GM23338 (cell line): ENCODE measurements around the gene DNAJB8. TPM values are rescaled to one million over a fixed set of nuclear protein-coding genes. Genes with fewer than 3 reads are reported as not detected.

Experiments used
- ATAC-seq: fragments of 200-7000 bp; cut with Tn5 transposase; 3 replicates; pipeline ENCODE4 v1.9.1; 2020
- DNase-seq: peaks from one replicate; pipeline ENCODE4 v3.0.0-alpha.2; 2015; ENCODE audit warnings: low spot score
- H2AFZ ChIP-seq: fragments of 200-600 bp; sonication (generic); 2 replicates; pipeline ENCODE4 v1.8.0; 2016; ENCODE audit warnings: antibody characterized with exemption, mild to moderate bottlenecking, moderate library complexity
- H3F3A ChIP-seq: fragments of 200-600 bp; sonication (generic); replicated peaks from 2 replicates; pipeline ENCODE4 v1.8.0; 2017; ENCODE audit warnings: antibody characterized with exemption, mixed run types, low read depth
- H3K27ac ChIP-seq: fragments of 200-600 bp; sonication (generic); 2 replicates; pipeline ENCODE4 v1.6.1; 2016; ENCODE audit warnings: low read depth
- H3K27me3 ChIP-seq: fragments of 200-600 bp; sonication (generic); 2 replicates; pipeline ENCODE4 v1.8.0; 2016; ENCODE audit warnings: mild to moderate bottlenecking, mixed run types, moderate library complexity; ENCODE audit not compliant: insufficient read depth
- H3K36me3 ChIP-seq: fragments of 200-600 bp; sonication (generic); 2 replicates; pipeline ENCODE4 v1.8.0; 2016; ENCODE audit warnings: mild to moderate bottlenecking; ENCODE audit not compliant: insufficient read depth
- H3K4me1 ChIP-seq: fragments of 200-600 bp; sonication (generic); 2 replicates; pipeline ENCODE4 v1.8.0; 2016; ENCODE audit warnings: mild to moderate bottlenecking, moderate library complexity; ENCODE audit not compliant: insufficient read depth
- H3K4me2 ChIP-seq: fragments of 200-600 bp; sonication (generic); 2 replicates; pipeline ENCODE4 v1.7.1; 2017; ENCODE audit warnings: mixed run types
- H3K4me3 ChIP-seq: fragments of 200-600 bp; sonication (generic); 2 replicates; pipeline ENCODE4 v1.6.1; 2016; ENCODE audit warnings: mixed run types
- H3K79me2 ChIP-seq: fragments of 200-600 bp; sonication (generic); replicated peaks from 2 replicates; pipeline ENCODE4 v1.8.0; 2017; ENCODE audit warnings: mild to moderate bottlenecking; ENCODE audit not compliant: insufficient read depth
- H3K9me2 ChIP-seq: fragments of 200-600 bp; sonication (generic); 2 replicates; pipeline ENCODE4 v1.8.0; 2017; ENCODE audit not compliant: insufficient read depth
- H4K20me1 ChIP-seq: fragments of 200-600 bp; sonication (generic); replicated peaks from 2 replicates; pipeline ENCODE4 v1.8.0; 2017; ENCODE audit warnings: mild to moderate bottlenecking; ENCODE audit not compliant: insufficient read depth
- H3K27ac Mint-ChIP-seq: 2 replicates; pipeline ENCODE4 v1.8.0; 2020; ENCODE audit warnings: inconsistent platforms, mild to moderate bottlenecking, moderate library complexity, mixed read lengths
- H3K27me3 Mint-ChIP-seq: 3 replicates; pipeline ENCODE4 v1.8.0; 2022; ENCODE audit warnings: low read depth, mild to moderate bottlenecking, moderate library complexity, mixed read lengths, inconsistent platforms; ENCODE audit not compliant: insufficient read depth, poor library complexity
- H3K36me3 Mint-ChIP-seq: 3 replicates; pipeline ENCODE4 v1.8.0; 2021; ENCODE audit warnings: low read depth, mild to moderate bottlenecking, inconsistent platforms, moderate library complexity, mixed read lengths
- H3K4me1 Mint-ChIP-seq: 3 replicates; pipeline ENCODE4 v1.8.0; 2020; ENCODE audit warnings: mild to moderate bottlenecking, inconsistent platforms, mixed read lengths
- H3K4me3 Mint-ChIP-seq: 3 replicates; pipeline ENCODE4 v1.8.0; 2021; ENCODE audit warnings: moderate library complexity, mild to moderate bottlenecking, inconsistent platforms, mixed read lengths
- H3K9me3 Mint-ChIP-seq: 3 replicates; pipeline ENCODE4 v1.8.0; 2020; ENCODE audit warnings: moderate library complexity, mild to moderate bottlenecking, inconsistent platforms, mixed read lengths
- CREB1 ChIP-seq: fragments of 250-450 bp; sonication (Bioruptor Pico); IDR thresholded peaks from 2 replicates; pipeline ENCODE4 v1.5.0; 2020; ENCODE audit warnings: low read depth, mild to moderate bottlenecking, moderate library complexity
- CTCF ChIP-seq, 2 experiments: fragments of 200-600 bp in 1 of 2; sonication (generic) in 1 of 2; conservative IDR thresholded peaks; 2 replicates each; pipeline versions ENCODE4 v1.5.1 to v1.6.1; 2016 to 2017; ENCODE audit warnings: antibody characterized with exemption in 2 of 2, low read depth in 2 of 2, mild to moderate bottlenecking in 2 of 2, moderate library complexity in 1 of 2
- EZH2 ChIP-seq: fragments of 200-600 bp; sonication (generic); IDR thresholded peaks from one replicate; pipeline ENCODE4 v1.8.0; 2017; ENCODE audit warnings: antibody characterized with exemption, mild to moderate bottlenecking, low read depth; ENCODE audit not compliant: unreplicated experiment
- EZH2phosphoT487 ChIP-seq: fragments of 200-600 bp; sonication (generic); IDR thresholded peaks from one replicate; pipeline ENCODE4 v1.8.1; 2018; ENCODE audit warnings: antibody characterized with exemption; ENCODE audit not compliant: unreplicated experiment
- STAT1 ChIP-seq: IDR thresholded peaks from one replicate; pipeline ENCODE4 v1.6.1; 2016; ENCODE audit warnings: antibody characterized with exemption; ENCODE audit not compliant: unreplicated experiment
- ZNF462 ChIP-seq: fragments of 250-450 bp; sonication (Bioruptor Pico); IDR thresholded peaks from 2 replicates; pipeline ENCODE4 v1.5.0; 2020; ENCODE audit warnings: mild to moderate bottlenecking, moderate library complexity
- polyA plus RNA-seq: library from polyadenylated mRNA; unstranded; fragments of >200 nt; fragmentation: Nextera tagmentation; extraction: Ambion mirVana; gene quantifications from 2 replicates; pipeline ENCODE4 v1.2.1, GENCODE V29; 2016
- total RNA-seq: library from RNA; depleted of rRNA; stranded (reverse); fragments of >200 nt; shearing (Covaris generic); gene quantifications from 2 replicates; pipeline ENCODE4 v1.2.3, GENCODE V29; 2014

The DNAJB8 gene
- total and polyA plus RNA-seq, 2 experiments from 2014 or later: not detected

GRCh38 chr3:128489927-128490649, 23.4 kb upstream of the DNAJB8 start:
- Histone ChIP-seq H2AFZ (peak overlapping the region; percentile 94), H3F3A (0 out of 2 replicates have a peak, but pooled peaks cover 15% of the 10 kb centered on the region), H3K27me3 (peaks cover 100% of the 10 kb centered on the region), H3K4me3 (peak overlapping the region; percentile 72), H3K79me2 (no peaks in the 10 kb centered on the region), H3K9me2 (no peaks in the 10 kb centered on the region), H3K27ac (no peak overlapping the region), H4K20me1 (peaks cover 9% of the 10 kb centered on the region), H3K36me3 (no peaks in the 10 kb centered on the region), H3K4me2 (peak overlapping the region; percentile 90), H3K4me1 (peaks cover 55% of the 10 kb centered on the region)
- H3K27ac Mint-ChIP-seq: no peak overlapping the region
- H3K9me3 Mint-ChIP-seq: no peaks in the 10 kb centered on the region; the same call in 2 of the 3 replicates
- no peaks in the 10 kb centered on the region; the same call in 2 of the 3 replicates for H3K36me3 Mint-ChIP-seq
- H3K27me3 Mint-ChIP-seq: peaks cover 96% of the 10 kb centered on the region
- DNase-seq: peak; percentile 72
- TF ChIP-seq ZNF462 (CRISPR knock-in tag) (no peak), CREB1 (CRISPR knock-in tag) (no peak), EZH2 (peak; percentile 96), STAT1 (no peak), EZH2phosphoT487 (peak; percentile 92), CTCF (conservative IDR thresholded peaks at IDR 0.05; ENCODE audit: low read depth in 2 of 2) (peak in 1 of 2 experiments; percentile 27; a peak in 1 of 4 replicates)
- peak; percentile 0; the same call in 2 of the 3 replicates for ATAC-seq
- H3K4me3 Mint-ChIP-seq: peak overlapping the region; percentile 67
- H3K4me1 Mint-ChIP-seq: peaks cover 40% of the 10 kb centered on the region
